ENCODE measurements around the gene HBP1.
A peak's percentile ranks its signal among the peaks of the same experiment; 100 is the strongest.
"Not testable (repeated sequence)": the region's sequence is repeated elsewhere in the genome, so short reads cannot be mapped to it uniquely, and the experiment has no call there.

The HBP1 gene

DNA sequence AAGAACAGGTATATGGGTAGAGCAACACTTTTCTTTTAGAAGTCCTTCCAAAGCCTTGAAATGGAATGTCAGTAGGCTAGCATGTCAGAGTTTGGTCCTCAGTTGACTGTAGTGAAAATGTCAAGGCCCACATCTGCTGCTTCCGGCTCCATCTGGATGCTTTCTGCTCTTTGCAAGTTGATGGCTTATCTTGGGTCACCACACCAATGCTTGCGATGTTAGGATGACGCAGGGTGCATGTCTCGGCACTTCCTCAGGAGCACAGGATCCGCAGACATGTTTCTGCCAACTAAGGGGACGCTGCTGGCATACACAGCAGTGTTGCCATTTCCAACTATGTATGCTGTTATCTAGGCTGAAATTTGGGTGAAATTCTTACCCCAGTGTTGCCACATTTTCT lies 14.0 kb upstream of the HBP1 start:
- DNase-seq (ENCODE audit: low read depth) = no peak

DNA sequence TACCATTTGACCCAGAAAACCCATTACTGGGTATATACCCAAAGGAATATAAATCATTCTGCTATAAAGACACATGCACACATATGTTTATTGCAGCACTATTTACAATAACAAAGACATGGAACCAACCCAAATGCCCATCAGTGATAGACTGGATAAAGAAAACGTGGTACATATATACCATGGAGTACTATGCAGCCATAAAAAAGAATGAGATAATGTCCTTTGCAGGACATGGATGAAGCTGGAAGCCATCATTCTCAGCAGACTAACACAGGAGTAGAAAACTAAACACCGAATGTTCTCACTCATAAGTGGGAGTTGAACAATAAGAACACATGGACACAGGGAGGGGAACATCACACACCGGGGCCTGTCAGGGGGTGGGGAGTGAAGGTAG lies 13.1 kb upstream of the HBP1 start:
- not testable (repeated sequence) for DNase-seq (ENCODE audit: low read depth)

DNA sequence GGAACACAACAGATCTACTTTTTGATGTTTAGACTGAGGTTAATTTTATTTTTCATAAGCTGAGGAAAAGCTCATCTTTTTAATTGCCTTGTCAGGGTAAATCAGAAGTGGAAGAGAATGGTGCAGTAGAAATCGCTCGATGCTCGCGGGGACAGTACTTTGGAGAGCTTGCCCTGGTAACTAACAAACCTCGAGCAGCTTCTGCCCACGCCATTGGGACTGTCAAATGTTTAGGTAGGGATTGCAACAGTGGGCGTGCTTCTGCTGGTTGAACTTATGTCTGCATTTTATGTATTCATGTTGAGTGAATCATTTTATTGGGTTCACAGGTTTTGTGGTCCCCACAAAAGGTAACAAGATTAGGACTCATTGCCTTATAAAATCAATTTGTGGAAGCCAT lies 11.7 kb upstream of the HBP1 start:
- DNase-seq (ENCODE audit: low read depth) = no peak

DNA sequence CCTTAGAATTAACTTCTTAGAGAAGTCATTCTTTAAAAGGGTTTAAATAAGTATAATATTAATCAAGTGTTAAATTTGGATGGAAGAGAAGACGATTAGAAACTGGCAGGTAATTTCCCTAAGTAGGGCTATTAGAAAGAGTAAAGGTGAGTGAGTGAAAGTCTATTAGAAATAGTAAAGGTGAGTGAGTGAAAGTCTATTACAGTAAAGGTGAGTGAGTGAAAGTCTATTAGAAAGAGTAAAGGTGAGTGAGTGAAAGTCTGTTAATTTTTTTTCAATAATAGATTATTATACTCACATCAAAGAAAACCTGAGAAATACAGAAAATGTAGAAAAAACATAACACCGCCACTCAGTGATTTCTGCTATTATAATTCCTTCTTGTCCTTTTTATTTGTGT lies 10.8 kb upstream of the HBP1 start:
- DNase-seq (ENCODE audit: low read depth) = no peak

DNA sequence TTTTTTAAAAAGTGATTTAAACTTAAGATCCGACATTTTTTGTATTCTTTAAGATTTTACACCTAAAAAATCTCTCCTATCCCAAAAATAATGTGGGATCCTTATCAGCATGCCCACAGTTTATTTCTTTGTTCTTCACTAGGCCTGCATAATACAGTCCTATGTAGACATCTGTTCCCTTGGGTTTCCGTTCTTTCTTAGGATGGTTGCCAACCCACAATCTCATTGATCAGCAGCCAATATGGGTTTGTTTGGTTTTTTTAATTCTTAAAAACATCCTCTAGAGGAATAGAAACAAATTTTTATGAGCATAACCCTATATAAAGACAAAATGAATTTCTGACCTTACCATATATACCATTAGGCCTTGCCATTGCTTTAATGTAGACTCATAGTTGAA lies 8.4 kb upstream of the HBP1 start:
- no peak for DNase-seq (ENCODE audit: low read depth)

DNA sequence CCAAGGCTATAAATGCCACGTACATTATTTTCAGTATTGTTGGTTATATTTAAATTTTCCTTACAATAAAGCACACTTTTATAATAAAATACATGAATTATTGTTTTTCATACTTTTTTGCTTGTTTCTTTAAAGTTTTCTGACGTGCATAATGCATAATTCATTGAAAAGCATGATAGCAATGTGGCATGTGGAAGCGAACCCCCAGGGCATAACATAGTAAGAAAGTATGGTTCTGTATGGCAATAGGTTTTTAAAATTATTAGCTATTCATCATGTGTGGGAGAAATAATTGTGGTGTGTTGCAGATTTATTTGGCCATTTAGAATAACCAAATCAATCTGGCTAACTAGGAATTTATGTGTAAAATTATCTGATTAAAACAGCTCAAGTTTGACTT lies 7.4 kb upstream of the HBP1 start:
- DNase-seq (ENCODE audit: low read depth) = no peak

DNA sequence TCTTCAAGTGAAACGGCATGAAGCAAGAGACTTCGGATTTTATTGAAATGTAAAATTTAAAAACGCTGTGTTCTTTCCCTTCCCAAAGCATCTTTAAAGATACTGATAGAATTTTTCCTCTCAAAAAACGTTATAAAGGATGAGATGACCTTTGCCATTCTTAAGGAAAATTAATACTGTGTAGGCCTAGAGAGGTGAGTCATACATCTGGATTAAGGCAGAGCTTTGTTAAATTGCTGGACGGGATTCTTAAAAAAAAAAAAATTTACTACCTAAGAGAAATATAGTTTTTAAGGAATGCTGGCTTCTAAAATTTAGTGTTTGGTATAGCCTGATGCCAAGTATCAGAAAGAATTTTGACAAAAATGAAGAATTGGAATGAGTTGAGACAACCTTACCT lies 6.3 kb upstream of the HBP1 start:
- DNase-seq (ENCODE audit: low read depth) = no peak

DNA sequence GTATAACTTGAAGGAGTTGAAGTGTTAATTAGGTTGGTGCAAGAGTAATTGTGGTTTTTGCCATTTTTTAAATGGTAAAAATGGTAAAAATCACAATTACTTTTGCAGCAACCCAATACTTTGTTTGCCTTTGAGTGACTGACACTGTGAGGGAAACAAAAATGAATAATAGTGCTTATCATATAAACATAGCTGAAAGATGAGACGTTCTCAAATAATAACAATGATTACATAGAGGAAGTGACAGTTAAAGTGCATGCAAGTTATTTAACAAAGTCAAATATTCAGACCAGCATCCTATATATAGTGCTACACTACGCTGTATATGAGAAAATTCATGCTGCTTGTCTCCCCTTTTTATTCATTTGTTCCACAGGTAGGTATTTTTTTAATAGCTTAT lies 4.7 kb upstream of the HBP1 start:
- DNase-seq (ENCODE audit: low read depth) = no peak

DNA sequence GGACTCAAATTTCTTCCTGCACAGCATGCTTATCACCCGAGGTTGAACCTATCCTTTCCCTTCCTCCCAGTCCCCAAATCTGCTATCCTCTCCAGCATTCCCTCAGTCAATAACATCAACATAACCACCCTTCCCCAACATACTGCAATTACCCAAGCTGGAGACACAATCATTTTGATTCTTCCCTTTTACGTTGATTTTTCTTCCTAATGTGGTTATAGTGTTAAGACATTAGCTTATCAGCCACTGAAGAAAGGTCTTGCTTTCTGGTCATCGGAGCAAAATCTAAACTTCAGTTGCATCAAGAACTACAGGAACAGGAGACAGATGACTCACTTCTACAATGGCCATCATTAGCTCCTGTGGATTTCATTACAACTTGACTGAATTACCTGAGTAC lies 3.5 kb upstream of the HBP1 start:
- DNase-seq (ENCODE audit: low read depth) = no peak

DNA sequence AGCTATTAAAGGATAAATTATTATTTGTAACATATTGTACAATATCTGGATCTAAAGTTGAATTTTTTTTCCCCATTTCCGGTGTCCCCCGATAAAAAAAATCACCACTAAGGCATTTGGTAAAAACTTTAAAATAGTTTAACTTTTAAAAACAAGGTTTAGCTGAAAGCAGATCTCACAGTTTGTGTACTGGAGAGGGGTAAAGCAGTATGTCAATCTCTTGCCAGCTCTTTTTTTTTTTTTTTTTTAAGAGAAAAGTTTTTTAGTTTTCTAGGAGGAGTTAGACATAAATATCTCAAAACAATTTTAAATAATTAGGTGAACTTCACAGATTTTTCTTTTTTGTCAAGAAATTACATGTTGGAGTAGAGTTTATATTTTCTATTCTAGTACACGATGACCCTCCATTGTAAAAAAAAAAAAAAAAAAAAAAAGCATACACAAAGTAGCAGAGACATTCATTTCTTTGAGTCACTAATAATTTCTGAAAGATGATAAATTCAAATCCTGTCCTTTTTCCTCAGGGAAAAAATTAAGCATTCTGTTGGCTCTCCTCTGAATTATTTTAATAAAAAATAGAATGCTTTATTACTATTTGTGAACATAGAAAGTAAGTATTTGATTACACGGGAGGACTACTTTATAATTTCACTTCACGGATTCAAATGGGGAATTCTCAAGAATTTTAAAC lies 1.9 kb upstream of the HBP1 start:
- DNase-seq (ENCODE audit: low read depth) = no peak

DNA sequence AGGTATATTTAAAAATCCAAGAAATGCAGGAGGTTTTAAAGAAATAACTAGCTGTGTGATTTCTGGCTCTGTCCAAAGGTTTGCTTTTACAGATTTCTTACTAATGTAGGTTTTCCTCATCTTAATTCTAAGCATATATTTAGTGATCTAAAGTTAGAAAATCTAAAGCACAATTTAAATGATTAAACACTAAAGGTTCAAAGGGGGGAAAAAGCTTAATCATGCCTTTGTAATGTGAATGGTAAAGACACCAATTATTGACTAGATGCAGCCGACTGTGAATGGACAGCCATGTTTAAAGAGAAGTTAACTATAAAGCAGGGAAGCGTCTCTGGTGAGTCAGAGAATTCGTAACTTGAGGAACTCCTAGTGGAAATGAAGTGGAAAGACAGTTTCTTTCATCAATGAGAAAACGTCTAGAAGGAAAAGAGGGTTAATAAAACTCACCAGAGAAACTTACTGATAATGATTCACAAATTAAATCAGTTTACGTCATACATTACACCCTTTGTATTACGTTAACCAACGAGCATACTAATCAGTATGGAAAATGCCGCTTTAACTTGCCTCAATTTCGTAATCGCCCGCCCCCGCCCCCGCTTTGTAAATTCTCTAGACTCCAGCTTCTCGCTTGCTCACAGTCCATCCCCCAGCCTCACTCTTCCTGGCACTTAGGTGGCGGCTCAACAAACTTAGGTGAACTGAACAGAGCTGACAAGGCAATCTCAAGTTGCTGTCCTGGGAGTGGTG lies 1.1 kb upstream of the HBP1 start:
- DNase-seq (ENCODE audit: low read depth) = no peak

DNA sequence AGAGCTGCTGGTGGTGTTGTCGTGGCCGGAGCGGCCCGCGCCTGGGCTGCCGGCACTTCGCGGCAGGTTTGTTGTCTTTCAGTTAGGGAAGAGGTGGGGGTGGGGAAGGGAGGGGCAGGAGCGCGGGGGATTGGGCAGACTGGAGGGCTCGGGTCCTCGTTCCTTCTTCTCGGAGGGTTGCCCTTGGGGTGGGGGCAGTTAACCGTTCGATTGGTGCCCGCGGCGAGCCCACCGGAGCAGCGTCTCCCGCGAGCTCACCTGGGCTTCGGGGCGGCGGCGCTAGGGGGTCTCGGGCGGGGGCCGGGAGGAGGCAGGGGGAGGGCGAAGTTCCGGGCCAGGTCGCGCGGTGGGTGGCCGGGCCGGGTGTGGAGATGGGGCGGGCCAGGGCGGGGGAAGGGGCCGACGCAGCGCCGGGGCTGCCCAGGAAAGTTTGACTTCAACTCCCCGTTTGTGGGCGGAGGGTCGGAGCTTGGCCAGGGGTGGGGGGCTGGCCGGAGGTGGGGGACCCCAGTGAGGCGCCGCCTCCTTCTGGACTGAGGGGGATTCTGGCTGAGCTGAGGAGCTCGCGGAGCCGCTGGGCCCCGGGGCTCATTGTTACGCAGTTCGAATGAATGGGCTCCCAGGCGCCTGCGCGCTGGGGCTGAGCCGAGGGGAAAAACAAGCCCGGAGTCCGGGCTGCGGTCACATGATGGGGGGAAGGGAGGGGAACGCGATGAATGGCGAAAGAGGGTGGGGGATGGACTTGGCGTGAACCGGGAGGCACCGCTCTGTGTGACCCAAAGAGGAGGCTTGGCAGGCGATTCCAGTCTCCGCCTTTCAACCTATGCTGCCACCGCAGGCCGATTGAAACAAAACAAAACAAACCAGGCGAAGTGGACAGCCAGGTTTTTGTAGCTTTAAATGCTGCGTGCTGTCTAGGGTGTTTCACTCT lies 582 bp downstream of the HBP1 start:
- peak; percentile 71 for DNase-seq (ENCODE audit: low read depth)

DNA sequence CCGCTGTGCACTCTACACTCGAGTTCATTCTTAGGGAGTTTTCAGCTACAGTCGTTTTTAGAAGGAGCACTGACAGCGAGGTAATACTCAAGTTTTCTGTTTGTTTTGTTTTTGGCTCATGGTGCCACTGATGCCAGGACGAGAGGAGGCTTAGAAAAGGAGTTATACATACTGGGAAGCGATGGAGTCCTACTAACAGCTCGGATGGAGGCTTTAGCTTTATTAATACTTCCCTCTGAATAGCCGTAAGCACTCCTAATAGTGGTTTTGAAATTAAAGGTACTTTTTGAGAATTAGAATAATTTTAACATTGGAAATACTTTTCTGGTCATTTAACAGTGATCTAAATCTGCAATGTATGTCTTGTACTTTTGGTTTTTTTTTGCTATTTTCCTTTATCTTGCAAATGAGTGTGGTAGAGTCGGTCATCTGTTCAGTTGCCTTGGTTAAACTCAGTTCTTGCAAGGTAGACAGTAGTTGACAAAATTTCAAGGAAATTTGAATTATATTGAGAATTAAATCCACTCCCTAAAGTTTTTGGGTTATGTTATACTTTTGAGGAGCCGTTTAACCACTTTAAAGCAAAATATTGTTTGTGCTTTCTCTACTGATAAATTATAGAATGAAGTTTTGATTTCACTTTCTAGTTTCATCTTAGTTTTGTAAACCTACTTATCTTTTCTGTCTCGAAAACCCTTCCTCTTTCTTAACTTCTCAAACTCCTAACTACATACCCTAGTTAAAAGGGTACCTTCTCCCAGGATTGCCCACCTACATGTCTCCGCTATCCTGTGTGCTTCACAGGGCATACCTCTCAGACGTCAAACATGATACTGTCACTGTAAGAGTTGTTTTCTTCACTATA lies 1.5 kb downstream of the HBP1 start:
- DNase-seq (ENCODE audit: low read depth) = no peak

DNA sequence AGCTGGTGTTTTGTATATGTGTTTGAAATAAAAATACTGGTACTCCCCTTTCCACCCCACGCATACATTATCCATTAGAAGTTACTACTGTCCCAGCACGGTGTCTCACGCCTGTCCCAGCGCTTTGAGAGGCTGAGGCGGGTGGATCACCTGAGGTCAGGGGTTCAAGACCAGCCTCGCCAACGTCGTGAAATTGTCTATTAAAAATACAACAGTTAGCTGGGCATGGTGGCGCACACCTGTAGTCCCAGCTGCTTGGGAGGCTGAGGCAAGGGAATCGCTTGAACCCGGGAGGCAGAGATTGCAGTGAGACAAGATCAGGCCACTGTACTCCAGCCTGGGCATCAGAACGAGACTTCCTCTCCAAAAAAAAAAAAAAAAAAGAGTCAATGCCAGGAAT lies 2.7 kb downstream of the HBP1 start:
- DNase-seq (ENCODE audit: low read depth) = no peak

DNA sequence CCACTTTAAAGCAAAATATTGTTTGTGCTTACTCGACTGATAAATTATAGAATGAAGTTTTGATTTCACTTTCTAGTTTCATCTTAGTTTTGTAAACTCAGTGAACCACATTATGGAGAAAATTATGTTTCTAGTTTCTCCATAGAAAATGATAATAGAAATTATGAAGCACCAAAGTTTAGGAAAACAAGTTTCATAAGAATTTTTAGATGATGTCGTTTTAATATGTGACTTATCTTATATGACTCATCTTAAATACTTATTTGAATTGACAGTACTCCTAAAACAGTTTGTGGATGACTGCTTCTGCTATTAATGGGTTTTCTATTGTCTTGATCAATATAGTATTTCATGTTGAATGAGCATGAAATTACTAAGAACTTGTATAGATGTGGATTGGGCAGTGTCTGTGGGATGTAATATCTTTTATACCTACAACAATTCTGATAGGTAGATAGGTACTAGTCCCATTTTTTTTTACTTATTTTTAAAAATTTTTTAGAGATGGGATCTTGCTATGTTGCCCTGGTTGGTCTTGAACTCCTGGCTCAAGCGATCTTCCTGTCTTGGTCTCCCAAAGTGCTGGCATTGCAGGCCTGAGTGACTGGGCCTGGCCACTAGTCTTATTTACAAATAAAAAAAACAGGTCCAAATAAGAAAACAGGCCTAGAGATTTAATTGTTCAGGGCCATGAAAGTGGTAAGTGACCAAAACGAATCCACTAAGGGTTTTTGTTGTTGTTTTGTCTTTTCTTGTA lies 3.7 kb downstream of the HBP1 start:
- DNase-seq (ENCODE audit: low read depth) = no peak

DNA sequence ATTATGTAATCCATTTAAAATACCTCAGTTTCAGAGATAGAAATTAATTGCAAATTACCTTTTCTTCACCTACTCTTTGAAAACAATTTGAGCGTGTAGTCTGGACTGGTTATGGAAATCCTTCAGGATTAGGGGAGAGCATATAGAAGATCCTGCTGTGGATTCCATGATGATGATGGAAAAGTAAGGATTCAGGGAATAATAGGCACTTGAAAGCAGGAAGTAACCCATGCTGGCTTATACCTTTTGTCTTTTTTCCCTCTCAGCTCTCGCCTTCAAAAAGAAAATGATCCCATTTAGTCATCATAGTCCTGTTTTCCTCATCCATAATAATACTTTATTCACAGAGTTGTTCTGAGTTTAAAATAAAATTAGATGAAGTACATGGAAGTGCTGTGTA lies 4.4 kb downstream of the HBP1 start:
- no peak for DNase-seq (ENCODE audit: low read depth)

DNA sequence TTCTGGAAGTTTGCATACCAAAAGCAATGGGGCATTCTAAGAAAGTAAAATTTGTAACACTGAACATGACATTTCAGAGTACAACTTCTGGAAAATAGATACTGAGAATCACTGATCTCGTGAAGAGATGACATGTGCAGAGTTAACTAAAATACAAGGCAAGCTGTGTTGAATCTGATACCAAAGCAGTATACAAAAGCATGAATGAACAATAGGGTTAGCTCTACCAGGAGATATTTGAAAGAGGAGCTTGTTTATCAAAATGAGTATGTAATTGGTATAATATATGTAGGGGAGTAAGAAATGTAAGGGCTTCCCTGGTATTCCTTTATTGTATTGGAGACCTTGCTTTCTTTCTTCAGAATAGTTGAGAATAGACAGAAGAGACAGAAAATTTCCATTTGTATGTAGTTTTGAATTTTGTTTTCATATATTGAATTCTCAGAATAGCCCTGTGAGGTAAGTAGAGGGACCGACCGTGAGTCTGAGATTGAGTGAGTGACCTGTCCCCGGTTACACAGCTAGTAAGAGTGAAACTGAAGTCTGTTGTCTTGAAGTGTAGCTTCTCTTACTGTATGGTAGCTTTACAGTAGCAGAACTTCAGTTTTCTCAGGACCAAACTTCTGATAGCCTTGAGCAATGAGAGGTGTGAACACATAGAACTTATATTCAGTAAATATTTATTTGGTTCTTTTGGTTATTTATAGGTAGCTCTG lies 5.0 kb downstream of the HBP1 start:
- no peak for DNase-seq (ENCODE audit: low read depth)

DNA sequence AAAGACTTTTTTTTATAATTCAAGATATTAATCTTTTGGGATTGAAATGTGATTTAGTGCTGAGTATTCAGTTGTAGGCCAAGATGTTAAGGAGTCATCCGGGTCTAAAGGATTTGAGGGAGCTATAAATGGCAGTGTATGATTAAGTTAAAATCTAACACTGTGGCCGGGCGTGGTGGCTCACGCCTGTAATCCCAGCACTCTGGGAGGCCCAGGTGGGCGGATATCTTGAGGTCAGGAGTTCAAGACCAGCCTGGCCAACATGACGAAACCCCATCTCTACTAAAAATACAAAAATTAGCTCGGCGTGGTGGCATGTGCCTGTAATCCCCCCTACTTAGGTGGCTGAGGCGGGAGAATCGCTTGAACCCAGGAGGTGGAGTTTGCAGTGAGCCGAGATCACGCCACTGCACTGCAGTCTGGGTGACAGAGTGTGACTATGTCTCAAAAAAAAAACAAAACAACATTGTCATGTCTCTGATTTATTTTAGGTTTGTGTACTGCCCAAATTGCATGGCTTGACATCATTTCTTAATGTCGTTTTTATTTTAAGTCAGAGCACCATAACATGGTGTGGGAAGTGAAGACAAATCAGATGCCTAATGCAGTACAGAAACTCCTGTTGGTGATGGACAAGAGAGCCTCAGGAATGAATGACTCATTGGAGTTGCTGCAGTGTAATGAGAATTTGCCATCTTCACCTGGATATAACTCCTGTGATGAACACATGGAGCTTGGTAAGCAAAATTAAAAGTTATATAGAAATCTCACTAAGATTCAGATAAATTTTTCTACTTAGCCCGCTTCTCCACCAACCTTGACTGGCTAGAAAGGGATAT lies 10.7 kb downstream of the HBP1 start:
- no peak for DNase-seq (ENCODE audit: low read depth)

DNA sequence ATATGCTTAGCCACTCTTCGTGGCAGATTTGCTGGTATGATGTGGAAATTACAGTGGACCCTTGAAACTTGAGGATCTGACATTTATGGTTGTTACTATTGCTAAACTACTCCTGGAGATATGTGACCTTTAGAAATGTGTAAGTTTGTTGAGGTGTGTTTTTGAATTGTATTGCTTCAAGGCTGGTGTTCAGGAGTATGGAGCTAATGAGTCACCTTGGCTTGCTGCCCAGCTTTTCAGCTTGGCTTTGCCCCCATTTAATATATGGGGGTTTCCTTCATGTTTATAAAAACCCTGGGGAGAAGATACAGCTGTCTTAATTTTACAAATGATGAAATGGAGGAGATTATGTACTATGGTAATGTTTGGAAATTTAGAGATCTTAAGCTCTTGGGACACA lies 11.6 kb downstream of the HBP1 start:
- peak; percentile 14 for DNase-seq (ENCODE audit: low read depth)

DNA sequence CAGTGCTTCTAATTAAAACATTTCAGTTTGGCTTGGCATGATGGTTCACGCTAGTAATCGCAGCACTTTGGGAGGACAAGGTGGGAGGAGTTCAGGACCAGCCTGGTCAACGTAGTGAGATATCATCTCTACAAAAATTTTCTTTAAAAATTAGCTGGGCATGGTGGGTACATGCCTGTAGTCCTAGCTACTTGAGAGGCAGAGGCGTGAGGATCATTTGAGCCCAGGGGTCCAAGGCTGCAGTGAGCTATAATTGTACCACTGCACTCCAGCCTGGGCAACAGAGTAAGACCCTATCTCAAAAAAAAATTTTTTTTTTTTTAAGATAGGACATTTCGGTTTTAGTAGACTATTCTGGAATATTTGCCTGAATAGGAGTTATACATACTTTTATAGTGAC lies 12.4 kb downstream of the HBP1 start:
- no peak for DNase-seq (ENCODE audit: low read depth)

Data from stimulated activated CD8-positive, alpha-beta memory T cell treated with anti-CD3 and anti-CD28 coated beads, Interleukin-15, amount 100 ng/mL, for 24 hours (primary cell).